K562 (cell line): Measurements from ENCODE around the gene MPV17L2. TPM values are rescaled to one million over a fixed set of nuclear protein-coding genes. Genes with fewer than 3 reads are reported as not detected.

Source experiments
- FOS ChIP-seq: IDR thresholded peaks from 3 replicates; pipeline ENCODE4 v1.6.1; 2011; ENCODE audit not compliant: insufficient read length; ENCODE audit errors: extremely low read depth
- HDAC8 ChIP-seq: fragments of 450-650 bp; IDR thresholded peaks from 2 replicates; pipeline ENCODE4 v1.6.1; 2016; ENCODE audit warnings: mild to moderate bottlenecking, missing genetic modification characterization, moderate library complexity, missing compliant biosample characterization
- MYC ChIP-seq, 2 experiments: fragments of 250-450 bp in 1 of 2; sonication (Bioruptor Pico) in 1 of 2; IDR thresholded peaks; 2 replicates each; pipeline versions ENCODE4 v1.5.1 to v1.6.1; 2012 to 2021; ENCODE audit warnings: low read depth in 2 of 2, borderline replicate concordance in 1 of 2, improper control_type of control experiment in 1 of 2, low read length in 1 of 2, mild to moderate bottlenecking in 1 of 2, moderate library complexity in 1 of 2
- NFATC3 ChIP-seq: fragments of 450-650 bp; IDR thresholded peaks from 2 replicates; pipeline ENCODE4 v1.6.1; 2017; ENCODE audit warnings: mild to moderate bottlenecking
- NRF1 ChIP-seq, 2 experiments: fragments of 450-650 bp; IDR thresholded peaks in 1 of 2; conservative IDR thresholded peaks in 1 of 2; 2 replicates each; pipeline ENCODE4 v1.6.1; 2014; ENCODE audit warnings: mild to moderate bottlenecking in 2 of 2
- RREB1 ChIP-seq: fragments of 250-450 bp; sonication (Bioruptor Pico); IDR thresholded peaks from 2 replicates; pipeline ENCODE4 v1.4.0; 2020
- SMARCE1 ChIP-seq: fragments of 450-650 bp; IDR thresholded peaks from 2 replicates; pipeline ENCODE4 v1.7.1; 2016; ENCODE audit warnings: mild to moderate bottlenecking
- ZNF12 ChIP-seq: sonication (generic); formaldehyde crosslinking; IDR thresholded peaks from 2 replicates; pipeline ENCODE4 v1.4.0; 2020; ENCODE audit warnings: mild to moderate bottlenecking, missing genetic modification reagents
- ZNF707 ChIP-seq: fragments of 250-450 bp; sonication (Bioruptor Pico); conservative IDR thresholded peaks from 2 replicates; pipeline ENCODE4 v1.8.0; 2022; ENCODE audit warnings: inconsistent platforms, mild to moderate bottlenecking, moderate library complexity
- polyA plus RNA-seq, 8 experiments: library from polyadenylated mRNA; depleted of rRNA in 4 of 8; stranded (reverse) in 5 of 8; unstranded in 3 of 8; fragments of >200 nt; fragmentation: Nextera tagmentation in 2 of 8; fragmentation: Illumina TruSeq in 1 of 8; extraction: Ambion mirVana in 2 of 8; extraction: Trizol in 1 of 8; gene quantifications; 2 replicates each; pipeline versions ENCODE4 v1.2.1 to v1.2.3, GENCODE V29; 2011 to 2014; ENCODE audit warnings: inconsistent platforms in 1 of 8, missing spikeins in 1 of 8
- total RNA-seq, 7 experiments: library from RNA; depleted of rRNA in 6 of 7; stranded (reverse); fragments of >200 nt in 6 of 7; fragmentation: Illumina TruSeq in 2 of 7; extraction: Trizol in 2 of 7; gene quantifications; 2 replicates each; pipeline versions ENCODE4 v1.2.1 to v1.2.3, GENCODE V29; 2011 to 2021; ENCODE audit warnings: low replicate concordance in 1 of 7
- TF ChIP-seq, protein P1 (sequence below), 3 experiments: fragments of 200-800 bp in 1 of 3; sonication (Bioruptor generic) in 1 of 3; sonication (generic) in 1 of 3; formaldehyde crosslinking in 1 of 3; IDR thresholded peaks; 2 replicates each; pipeline versions ENCODE4 v1.6.1 to v1.8.0; 2016 to 2022; ENCODE audit warnings: mild to moderate bottlenecking in 2 of 3, missing compliant biosample characterization in 2 of 3, missing genetic modification characterization in 2 of 3, missing genetic modification reagents in 1 of 3

MPV17L2 gene
- total and polyA plus RNA-seq, 9 of the 15 experiments (the other 6 are each of a cell fraction or from before 2014, with no cell fraction given), result 10.6 to 60.2 (median 28.5) TPM

- no peak for TF ChIP-seq MYC (IDR thresholded peaks at IDR 0.05; ENCODE audit: low read depth, low read length)
- TF ChIP-seq MYC (CRISPR knock-in tag; IDR thresholded peaks at IDR 0.05; ENCODE audit: borderline replicate concordance, low read depth), result peak; percentile 16; the same call in 1 of the 2 replicates
- TF ChIP-seq, protein P1, sequence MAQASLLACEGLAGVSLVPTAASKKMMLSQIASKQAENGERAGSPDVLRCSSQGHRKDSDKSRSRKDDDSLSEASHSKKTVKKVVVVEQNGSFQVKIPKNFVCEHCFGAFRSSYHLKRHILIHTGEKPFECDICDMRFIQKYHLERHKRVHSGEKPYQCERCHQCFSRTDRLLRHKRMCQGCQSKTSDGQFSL (CRISPR knock-in tag; IDR thresholded peaks at IDR 0.05), result peak; percentile 66; the same call in 1 of the 2 replicates
- TF ChIP-seq, protein P1 (tag; IDR thresholded peaks at IDR 0.05), result no peak
- no peak for TF ChIP-seq NFATC3
- TF ChIP-seq ZNF707, result 0 out of 2 replicates have a peak, but pooled peaks have one; percentile 19
- 0 out of 2 replicates have a peak, but pooled peaks have one; percentile 38 for TF ChIP-seq HDAC8 (tag)
- TF ChIP-seq NRF1 (conservative IDR thresholded peaks at IDR 0.05 in 1 of 2, IDR thresholded peaks at IDR 0.05 in 1 of 2), result peak; percentile 84 to 87
- TF ChIP-seq RREB1 (CRISPR knock-in tag), result 0 out of 2 replicates have a peak, but pooled peaks have one; percentile 38
- no peak for TF ChIP-seq ZNF12 (CRISPR knock-in tag)
- 0 out of 2 replicates have a peak, but pooled peaks have one; percentile 21 for TF ChIP-seq SMARCE1
- no peak for TF ChIP-seq FOS
Observed at GRCh38 chr19:18203408-18203862, 10.4 kb downstream of the MPV17L2 start (continued).
